Measurements from ENCODE around the gene CUEDC1.

GRCh38 chr17:57990037-57990436, 34.8 kb upstream of the CUEDC1 start:
- TF ChIP-seq CTCF (IDR thresholded peaks at IDR 0.05): no peak
- TF ChIP-seq EP300 (IDR thresholded peaks at IDR 0.05): no peak

Data from ovary (tissue), 3 donors.